SK-N-SH treated with all-trans-retinoic acid at 6 μM for 48 hours (cell line): Measurements from ENCODE around the gene CFAP57.
A peak's percentile ranks its signal among the peaks of the same experiment; 100 is the strongest.

Source experiments
- ATAC-seq: fragments of 200-7000 bp; cut with Tn5 transposase; 3 replicates; pipeline ENCODE4 v1.9.1; 2020; ENCODE audit warnings: mild to moderate bottlenecking, moderate library complexity
- ARNTL ChIP-seq: fragments of 450-650 bp; formaldehyde crosslinking; IDR thresholded peaks from 2 replicates; pipeline ENCODE4 v1.5.0; 2020; ENCODE audit warnings: low read depth, mild to moderate bottlenecking, moderate library complexity, borderline replicate concordance
- BACH2 ChIP-seq: fragments of 250-450 bp; sonication (Bioruptor Pico); IDR thresholded peaks from 2 replicates; pipeline ENCODE4 v1.9.0; 2021; ENCODE audit warnings: mild to moderate bottlenecking, borderline replicate concordance
- CSDC2 ChIP-seq: fragments of 250-450 bp; sonication (Bioruptor Pico); IDR thresholded peaks from 2 replicates; pipeline ENCODE4 v1.5.0; 2020; ENCODE audit warnings: mild to moderate bottlenecking, moderate library complexity
- GLIS3 ChIP-seq: fragments of 250-450 bp; sonication (Bioruptor Pico); IDR thresholded peaks from 2 replicates; pipeline ENCODE4 v1.5.0; 2020; ENCODE audit warnings: mild to moderate bottlenecking, moderate library complexity
- ISL1 ChIP-seq: fragments of 250-450 bp; sonication (Bioruptor Pico); IDR thresholded peaks from 2 replicates; pipeline ENCODE4 v2.1.2; 2022; ENCODE audit warnings: mild to moderate bottlenecking, moderate library complexity
- OSR1 ChIP-seq: fragments of 250-450 bp; sonication (Bioruptor Pico); IDR thresholded peaks from 2 replicates; pipeline ENCODE4 v1.8.0; 2022; ENCODE audit warnings: moderate library complexity, mild to moderate bottlenecking, inconsistent platforms
- PPARA ChIP-seq: fragments of 250-450 bp; sonication (Bioruptor Pico); IDR thresholded peaks from 2 replicates; pipeline ENCODE4 v1.5.0; 2020; ENCODE audit warnings: mild to moderate bottlenecking, borderline replicate concordance
- RARB ChIP-seq: fragments of 250-450 bp; sonication (Bioruptor Pico); IDR thresholded peaks from 2 replicates; pipeline ENCODE4 v1.8.0; 2021; ENCODE audit warnings: mild to moderate bottlenecking, moderate library complexity
- SNAI2 ChIP-seq: fragments of 250-450 bp; sonication (Bioruptor Pico); IDR thresholded peaks from 2 replicates; pipeline ENCODE4 v1.5.0; 2020; ENCODE audit warnings: mild to moderate bottlenecking, moderate library complexity
- TCF4 ChIP-seq: fragments of 250-450 bp; sonication (Bioruptor Pico); IDR thresholded peaks from 2 replicates; pipeline ENCODE4 v1.8.0; 2021; ENCODE audit warnings: mild to moderate bottlenecking, moderate library complexity, borderline replicate concordance
- TOX ChIP-seq: fragments of 250-450 bp; sonication (Bioruptor Pico); IDR thresholded peaks from 2 replicates; pipeline ENCODE4 v1.8.0; 2021; ENCODE audit warnings: mild to moderate bottlenecking, moderate library complexity, borderline replicate concordance
- ZC3H10 ChIP-seq: fragments of 250-450 bp; sonication (Bioruptor Pico); IDR thresholded peaks from 2 replicates; pipeline ENCODE4 v1.5.1; 2021; ENCODE audit warnings: mild to moderate bottlenecking, moderate library complexity
- ZFP30 ChIP-seq: fragments of 450-650 bp; formaldehyde crosslinking; IDR thresholded peaks from 2 replicates; pipeline ENCODE4 v1.5.0; 2022; ENCODE audit warnings: mild to moderate bottlenecking, moderate library complexity
- ZNF70 ChIP-seq: fragments of 450-650 bp; formaldehyde crosslinking; IDR thresholded peaks from 2 replicates; pipeline ENCODE4 v1.5.0; 2020; ENCODE audit warnings: mild to moderate bottlenecking, moderate library complexity
- ZNF8 ChIP-seq: fragments of 450-650 bp; formaldehyde crosslinking; IDR thresholded peaks from 2 replicates; pipeline ENCODE4 v1.5.0; 2020; ENCODE audit warnings: mild to moderate bottlenecking, moderate library complexity
- TF ChIP-seq, protein P1 (sequence below): fragments of 250-450 bp; sonication (Bioruptor Pico); IDR thresholded peaks from 2 replicates; pipeline ENCODE4 v1.5.0; 2020; ENCODE audit warnings: mild to moderate bottlenecking, moderate library complexity
- TF ChIP-seq, protein P2 (sequence below): fragments of 250-450 bp; sonication (Bioruptor Pico); IDR thresholded peaks from 2 replicates; pipeline ENCODE4 v1.5.1; 2020; ENCODE audit warnings: low read depth, mild to moderate bottlenecking, moderate library complexity
- TF ChIP-seq, protein P3 (sequence below): fragments of 250-450 bp; sonication (Bioruptor Pico); IDR thresholded peaks from 2 replicates; pipeline ENCODE4 v1.8.0; 2021; ENCODE audit warnings: low read depth, mild to moderate bottlenecking, moderate library complexity, borderline replicate concordance
- TF ChIP-seq, protein P4 (sequence below): fragments of 250-450 bp; sonication (Bioruptor Pico); IDR thresholded peaks from 2 replicates; pipeline ENCODE4 v1.8.0; 2020; ENCODE audit warnings: mild to moderate bottlenecking, moderate library complexity, borderline replicate concordance
- TF ChIP-seq, protein P5 (sequence below): fragments of 250-450 bp; sonication (Bioruptor Pico); IDR thresholded peaks from 2 replicates; pipeline ENCODE4 v1.5.1; 2021; ENCODE audit warnings: mild to moderate bottlenecking, moderate library complexity

Gene CFAP57

DNA sequence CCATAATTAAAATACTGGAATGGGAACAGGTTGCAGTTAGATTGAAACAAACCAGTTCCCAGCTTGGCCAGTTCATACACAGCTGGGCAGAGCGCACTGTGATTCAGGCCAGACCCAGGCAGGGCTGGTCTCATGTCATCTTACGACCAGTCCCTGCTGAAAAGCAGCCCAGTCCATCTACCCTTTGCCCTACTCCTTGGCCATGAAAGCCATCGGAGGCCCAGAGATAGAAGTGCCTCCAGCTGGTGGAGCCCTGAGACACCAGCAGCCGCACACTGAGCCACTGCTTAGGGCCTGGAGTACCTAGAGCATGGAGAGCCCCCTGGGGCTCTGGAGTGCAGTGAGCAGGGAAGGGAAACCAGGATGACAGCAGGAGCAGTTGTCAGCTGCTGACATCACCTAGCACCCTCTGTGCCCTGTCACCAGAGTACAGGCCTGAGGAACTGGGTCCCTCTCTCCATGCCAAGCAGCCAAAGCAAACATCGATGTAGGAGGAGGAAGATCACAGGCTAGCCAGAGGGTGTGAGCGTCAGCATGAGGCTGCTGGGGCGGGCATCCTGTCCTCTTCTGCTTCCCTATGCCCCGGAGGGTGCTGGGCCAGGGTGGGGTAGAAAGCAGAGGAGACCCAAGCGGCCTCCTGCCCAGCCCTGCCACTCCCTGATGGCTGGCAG, 63.5 kb downstream of the CFAP57 start:
- no peak for ATAC-seq
- no peak for TF ChIP-seq TCF4
- TF ChIP-seq, protein P1, sequence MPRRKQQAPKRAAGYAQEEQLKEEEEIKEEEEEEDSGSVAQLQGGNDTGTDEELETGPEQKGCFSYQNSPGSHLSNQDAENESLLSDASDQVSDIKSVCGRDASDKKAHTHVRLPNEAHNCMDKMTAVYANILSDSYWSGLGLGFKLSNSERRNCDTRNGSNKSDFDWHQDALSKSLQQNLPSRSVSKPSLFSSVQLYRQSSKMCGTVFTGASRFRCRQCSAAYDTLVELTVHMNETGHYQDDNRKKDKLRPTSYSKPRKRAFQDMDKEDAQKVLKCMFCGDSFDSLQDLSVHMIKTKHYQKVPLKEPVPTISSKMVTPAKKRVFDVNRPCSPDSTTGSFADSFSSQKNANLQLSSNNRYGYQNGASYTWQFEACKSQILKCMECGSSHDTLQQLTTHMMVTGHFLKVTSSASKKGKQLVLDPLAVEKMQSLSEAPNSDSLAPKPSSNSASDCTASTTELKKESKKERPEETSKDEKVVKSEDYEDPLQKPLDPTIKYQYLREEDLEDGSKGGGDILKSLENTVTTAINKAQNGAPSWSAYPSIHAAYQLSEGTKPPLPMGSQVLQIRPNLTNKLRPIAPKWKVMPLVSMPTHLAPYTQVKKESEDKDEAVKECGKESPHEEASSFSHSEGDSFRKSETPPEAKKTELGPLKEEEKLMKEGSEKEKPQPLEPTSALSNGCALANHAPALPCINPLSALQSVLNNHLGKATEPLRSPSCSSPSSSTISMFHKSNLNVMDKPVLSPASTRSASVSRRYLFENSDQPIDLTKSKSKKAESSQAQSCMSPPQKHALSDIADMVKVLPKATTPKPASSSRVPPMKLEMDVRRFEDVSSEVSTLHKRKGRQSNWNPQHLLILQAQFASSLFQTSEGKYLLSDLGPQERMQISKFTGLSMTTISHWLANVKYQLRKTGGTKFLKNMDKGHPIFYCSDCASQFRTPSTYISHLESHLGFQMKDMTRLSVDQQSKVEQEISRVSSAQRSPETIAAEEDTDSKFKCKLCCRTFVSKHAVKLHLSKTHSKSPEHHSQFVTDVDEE (CRISPR knock-in tag) = no peak
- no peak for TF ChIP-seq TOX (CRISPR knock-in tag)
- TF ChIP-seq CSDC2 (CRISPR knock-in tag) = no peak
- TF ChIP-seq ARNTL (CRISPR knock-in tag) = no peak
- no peak for TF ChIP-seq ZNF8 (CRISPR knock-in tag)
- no peak for TF ChIP-seq ZC3H10 (CRISPR knock-in tag)
- no peak for TF ChIP-seq PPARA
- TF ChIP-seq ISL1 (CRISPR knock-in tag) = no peak

DNA sequence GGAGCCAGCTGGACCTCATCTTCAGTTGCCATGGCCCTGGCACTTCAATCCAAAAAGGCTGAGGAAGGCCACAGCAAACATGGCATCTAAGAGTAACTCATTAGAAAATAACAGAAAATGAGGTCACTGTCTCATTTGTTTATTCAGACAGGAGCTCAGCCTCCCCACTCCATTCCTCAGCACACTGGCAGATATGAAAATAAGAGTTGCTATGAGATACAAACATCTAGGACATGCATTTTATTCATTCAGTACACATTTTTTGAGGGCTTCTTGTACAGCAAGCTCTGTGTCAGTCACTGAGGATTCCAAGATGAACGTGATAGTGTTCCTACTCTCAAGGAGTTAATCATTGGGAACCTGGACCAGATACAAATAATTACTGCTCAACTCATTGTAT, 65.0 kb downstream of the CFAP57 start:
- TF ChIP-seq ZNF70 (no peak), CSDC2 (CRISPR knock-in tag) (no peak), OSR1 (CRISPR knock-in tag) (no peak), TCF4 (no peak), ZC3H10 (CRISPR knock-in tag) (no peak), ZNF8 (CRISPR knock-in tag) (no peak)
- TF ChIP-seq, protein P2, sequence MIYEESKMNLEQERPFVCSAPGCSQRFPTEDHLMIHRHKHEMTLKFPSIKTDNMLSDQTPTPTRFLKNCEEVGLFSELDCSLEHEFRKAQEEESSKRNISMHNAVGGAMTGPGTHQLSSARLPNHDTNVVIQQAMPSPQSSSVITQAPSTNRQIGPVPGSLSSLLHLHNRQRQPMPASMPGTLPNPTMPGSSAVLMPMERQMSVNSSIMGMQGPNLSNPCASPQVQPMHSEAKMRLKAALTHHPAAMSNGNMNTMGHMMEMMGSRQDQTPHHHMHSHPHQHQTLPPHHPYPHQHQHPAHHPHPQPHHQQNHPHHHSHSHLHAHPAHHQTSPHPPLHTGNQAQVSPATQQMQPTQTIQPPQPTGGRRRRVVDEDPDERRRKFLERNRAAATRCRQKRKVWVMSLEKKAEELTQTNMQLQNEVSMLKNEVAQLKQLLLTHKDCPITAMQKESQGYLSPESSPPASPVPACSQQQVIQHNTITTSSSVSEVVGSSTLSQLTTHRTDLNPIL (CRISPR knock-in tag) = no peak
- TF ChIP-seq, protein P1 (CRISPR knock-in tag) = no peak
- ATAC-seq = no peak

DNA sequence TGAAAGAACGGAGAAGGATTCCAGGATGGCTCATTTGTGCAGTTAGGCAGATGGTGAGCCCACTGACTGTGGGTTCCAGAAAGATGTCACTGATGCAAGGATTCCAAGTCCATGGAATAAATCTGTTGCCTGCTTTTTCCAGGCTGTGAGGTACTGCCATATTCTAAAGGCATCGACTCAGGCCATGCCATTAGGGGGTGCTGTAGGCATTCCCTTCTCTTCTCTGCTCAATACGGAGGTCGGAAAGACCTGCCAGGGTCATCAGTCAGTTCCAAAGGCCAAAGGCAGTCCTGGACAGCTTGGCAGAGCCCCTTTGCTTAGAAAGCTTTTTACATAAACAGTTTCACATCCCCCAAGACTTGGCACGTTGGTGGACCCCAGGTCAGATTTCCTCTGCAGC, 66.0 kb downstream of the CFAP57 start:
- ATAC-seq = peak; percentile 94
- TF ChIP-seq GLIS3 (CRISPR knock-in tag) (no peak), TOX (CRISPR knock-in tag) (no peak), CSDC2 (CRISPR knock-in tag) (no peak), ZC3H10 (CRISPR knock-in tag) (no peak), OSR1 (CRISPR knock-in tag) (no peak), ISL1 (CRISPR knock-in tag) (no peak), BACH2 (CRISPR knock-in tag) (no peak), SNAI2 (no peak), ZFP30 (CRISPR knock-in tag) (no peak), RARB (CRISPR knock-in tag) (no peak), ARNTL (CRISPR knock-in tag) (no peak)
- TF ChIP-seq, protein P3, sequence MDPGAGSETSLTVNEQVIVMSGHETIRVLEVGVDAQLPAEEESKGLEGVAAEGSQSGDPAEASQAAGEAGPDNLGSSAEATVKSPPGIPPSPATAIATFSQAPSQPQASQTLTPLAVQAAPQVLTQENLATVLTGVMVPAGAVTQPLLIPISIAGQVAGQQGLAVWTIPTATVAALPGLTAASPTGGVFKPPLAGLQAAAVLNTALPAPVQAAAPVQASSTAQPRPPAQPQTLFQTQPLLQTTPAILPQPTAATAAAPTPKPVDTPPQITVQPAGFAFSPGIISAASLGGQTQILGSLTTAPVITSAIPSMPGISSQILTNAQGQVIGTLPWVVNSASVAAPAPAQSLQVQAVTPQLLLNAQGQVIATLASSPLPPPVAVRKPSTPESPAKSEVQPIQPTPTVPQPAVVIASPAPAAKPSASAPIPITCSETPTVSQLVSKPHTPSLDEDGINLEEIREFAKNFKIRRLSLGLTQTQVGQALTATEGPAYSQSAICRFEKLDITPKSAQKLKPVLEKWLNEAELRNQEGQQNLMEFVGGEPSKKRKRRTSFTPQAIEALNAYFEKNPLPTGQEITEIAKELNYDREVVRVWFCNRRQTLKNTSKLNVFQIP = no peak
- TF ChIP-seq, protein P4, sequence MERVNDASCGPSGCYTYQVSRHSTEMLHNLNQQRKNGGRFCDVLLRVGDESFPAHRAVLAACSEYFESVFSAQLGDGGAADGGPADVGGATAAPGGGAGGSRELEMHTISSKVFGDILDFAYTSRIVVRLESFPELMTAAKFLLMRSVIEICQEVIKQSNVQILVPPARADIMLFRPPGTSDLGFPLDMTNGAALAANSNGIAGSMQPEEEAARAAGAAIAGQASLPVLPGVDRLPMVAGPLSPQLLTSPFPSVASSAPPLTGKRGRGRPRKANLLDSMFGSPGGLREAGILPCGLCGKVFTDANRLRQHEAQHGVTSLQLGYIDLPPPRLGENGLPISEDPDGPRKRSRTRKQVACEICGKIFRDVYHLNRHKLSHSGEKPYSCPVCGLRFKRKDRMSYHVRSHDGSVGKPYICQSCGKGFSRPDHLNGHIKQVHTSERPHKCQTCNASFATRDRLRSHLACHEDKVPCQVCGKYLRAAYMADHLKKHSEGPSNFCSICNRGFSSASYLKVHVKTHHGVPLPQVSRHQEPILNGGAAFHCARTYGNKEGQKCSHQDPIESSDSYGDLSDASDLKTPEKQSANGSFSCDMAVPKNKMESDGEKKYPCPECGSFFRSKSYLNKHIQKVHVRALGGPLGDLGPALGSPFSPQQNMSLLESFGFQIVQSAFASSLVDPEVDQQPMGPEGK (CRISPR knock-in tag) = no peak
- TF ChIP-seq, protein P2 (CRISPR knock-in tag) = no peak
- TF ChIP-seq, protein P1 (CRISPR knock-in tag) = no peak
- TF ChIP-seq, protein P5, sequence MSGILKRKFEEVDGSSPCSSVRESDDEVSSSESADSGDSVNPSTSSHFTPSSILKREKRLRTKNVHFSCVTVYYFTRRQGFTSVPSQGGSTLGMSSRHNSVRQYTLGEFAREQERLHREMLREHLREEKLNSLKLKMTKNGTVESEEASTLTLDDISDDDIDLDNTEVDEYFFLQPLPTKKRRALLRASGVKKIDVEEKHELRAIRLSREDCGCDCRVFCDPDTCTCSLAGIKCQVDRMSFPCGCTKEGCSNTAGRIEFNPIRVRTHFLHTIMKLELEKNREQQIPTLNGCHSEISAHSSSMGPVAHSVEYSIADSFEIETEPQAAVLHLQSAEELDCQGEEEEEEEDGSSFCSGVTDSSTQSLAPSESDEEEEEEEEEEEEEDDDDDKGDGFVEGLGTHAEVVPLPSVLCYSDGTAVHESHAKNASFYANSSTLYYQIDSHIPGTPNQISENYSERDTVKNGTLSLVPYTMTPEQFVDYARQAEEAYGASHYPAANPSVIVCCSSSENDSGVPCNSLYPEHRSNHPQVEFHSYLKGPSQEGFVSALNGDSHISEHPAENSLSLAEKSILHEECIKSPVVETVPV = no peak
